GM12878 (cell line): Measurements from ENCODE around the gene CBX2.

ENCODE experiments used
- ATF7 ChIP-seq: fragments of 450-650 bp; IDR thresholded peaks from 2 replicates; pipeline ENCODE4 v1.6.1; 2016; ENCODE audit warnings: low read depth, mild to moderate bottlenecking
- CBFB ChIP-seq: IDR thresholded peaks from 2 replicates; pipeline ENCODE4 v1.6.1; 2016; ENCODE audit warnings: antibody characterized with exemption, low read depth
- CBX5 ChIP-seq: sonication (generic); IDR thresholded peaks from 2 replicates; pipeline ENCODE4 v1.6.1; 2016; ENCODE audit warnings: low read depth, moderate library complexity, mild to moderate bottlenecking, inconsistent platforms
- CREB1 ChIP-seq: IDR thresholded peaks from 2 replicates; pipeline ENCODE4 v1.6.1; 2012; ENCODE audit warnings: low read depth, mild to moderate bottlenecking, inconsistent platforms
- JUNB ChIP-seq: IDR thresholded peaks from 2 replicates; pipeline ENCODE4 v1.6.1; 2016; ENCODE audit warnings: antibody characterized with exemption, mild to moderate bottlenecking
- MXI1 ChIP-seq: fragments of 150-350 bp; IDR thresholded peaks from 2 replicates; pipeline ENCODE4 v1.6.1; 2011; ENCODE audit warnings: low read depth, mild to moderate bottlenecking, inconsistent platforms, low read length, improper control_type of control experiment
- NFIC ChIP-seq: IDR thresholded peaks from 2 replicates; pipeline ENCODE4 v1.6.1; 2012; ENCODE audit warnings: low read depth, mild to moderate bottlenecking, inconsistent platforms, low read length, moderate library complexity
- NFYB ChIP-seq: IDR thresholded peaks from 2 replicates; pipeline ENCODE4 v1.6.1; 2011; ENCODE audit warnings: low read depth, mild to moderate bottlenecking, low read length, improper control_type of control experiment, moderate library complexity; ENCODE audit not compliant: insufficient read depth
- STAT1 ChIP-seq: fragments of 450-650 bp; conservative IDR thresholded peaks from 2 replicates; pipeline ENCODE4 v1.6.1; 2014; ENCODE audit warnings: antibody characterized with exemption, mild to moderate bottlenecking
- ZNF24 ChIP-seq: fragments of 450-650 bp; IDR thresholded peaks from 2 replicates; pipeline ENCODE4 v1.6.1; 2017; ENCODE audit warnings: antibody characterized with exemption, mild to moderate bottlenecking
- ZNF274 ChIP-seq: IDR thresholded peaks from one replicate; pipeline ENCODE4 v1.8.0; 2011; ENCODE audit not compliant: insufficient read length, insufficient read depth
- TF ChIP-seq, protein P1 (sequence below): IDR thresholded peaks from 2 replicates; pipeline ENCODE4 v1.6.1; 2012; ENCODE audit warnings: improper control_type of control experiment, low read depth, low read length; ENCODE audit not compliant: insufficient replicate concordance
- TF ChIP-seq, protein P2 (sequence below), 3 experiments: IDR thresholded peaks in 2 of 3; conservative IDR thresholded peaks in 1 of 3; 2 replicates each; pipeline ENCODE4 v1.5.1; 2011; ENCODE audit warnings: low read depth in 3 of 3, low read length in 3 of 3, mild to moderate bottlenecking in 3 of 3, control low read depth in 2 of 3, moderate library complexity in 2 of 3, inconsistent platforms in 1 of 3, mixed read lengths in 1 of 3; ENCODE audit not compliant: control insufficient read depth in 2 of 3, insufficient read depth in 1 of 3; ENCODE audit errors: extremely low read depth in 1 of 3

DNA sequence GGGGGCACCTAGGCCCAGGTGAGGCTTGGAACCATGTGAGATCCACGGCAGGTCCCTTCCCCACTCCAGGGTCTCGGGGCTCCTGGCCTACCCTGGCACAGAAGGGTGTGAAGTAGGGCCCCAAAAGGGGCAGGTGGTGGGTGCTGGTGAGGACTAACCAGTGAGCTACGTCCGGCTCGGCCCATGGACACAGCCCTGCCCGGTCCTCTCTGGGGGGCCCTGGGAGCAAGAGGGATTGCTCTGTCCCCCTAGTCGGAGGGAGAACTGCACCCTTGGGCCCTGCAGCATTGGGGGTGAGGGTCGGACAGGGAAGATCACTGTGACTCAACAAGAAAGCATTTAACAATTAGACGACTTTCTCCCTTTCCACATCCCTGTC lies 44.3 kb upstream of the CBX2 start:
- TF ChIP-seq STAT1 (no peak), JUNB (no peak), NFIC (no peak), MXI1 (no peak), NFYB (no peak), ZNF24 (no peak), CBX5 (no peak), CREB1 (no peak), ATF7 (no peak), ZNF274 (no peak), CBFB (no peak)
- TF ChIP-seq, protein P1, sequence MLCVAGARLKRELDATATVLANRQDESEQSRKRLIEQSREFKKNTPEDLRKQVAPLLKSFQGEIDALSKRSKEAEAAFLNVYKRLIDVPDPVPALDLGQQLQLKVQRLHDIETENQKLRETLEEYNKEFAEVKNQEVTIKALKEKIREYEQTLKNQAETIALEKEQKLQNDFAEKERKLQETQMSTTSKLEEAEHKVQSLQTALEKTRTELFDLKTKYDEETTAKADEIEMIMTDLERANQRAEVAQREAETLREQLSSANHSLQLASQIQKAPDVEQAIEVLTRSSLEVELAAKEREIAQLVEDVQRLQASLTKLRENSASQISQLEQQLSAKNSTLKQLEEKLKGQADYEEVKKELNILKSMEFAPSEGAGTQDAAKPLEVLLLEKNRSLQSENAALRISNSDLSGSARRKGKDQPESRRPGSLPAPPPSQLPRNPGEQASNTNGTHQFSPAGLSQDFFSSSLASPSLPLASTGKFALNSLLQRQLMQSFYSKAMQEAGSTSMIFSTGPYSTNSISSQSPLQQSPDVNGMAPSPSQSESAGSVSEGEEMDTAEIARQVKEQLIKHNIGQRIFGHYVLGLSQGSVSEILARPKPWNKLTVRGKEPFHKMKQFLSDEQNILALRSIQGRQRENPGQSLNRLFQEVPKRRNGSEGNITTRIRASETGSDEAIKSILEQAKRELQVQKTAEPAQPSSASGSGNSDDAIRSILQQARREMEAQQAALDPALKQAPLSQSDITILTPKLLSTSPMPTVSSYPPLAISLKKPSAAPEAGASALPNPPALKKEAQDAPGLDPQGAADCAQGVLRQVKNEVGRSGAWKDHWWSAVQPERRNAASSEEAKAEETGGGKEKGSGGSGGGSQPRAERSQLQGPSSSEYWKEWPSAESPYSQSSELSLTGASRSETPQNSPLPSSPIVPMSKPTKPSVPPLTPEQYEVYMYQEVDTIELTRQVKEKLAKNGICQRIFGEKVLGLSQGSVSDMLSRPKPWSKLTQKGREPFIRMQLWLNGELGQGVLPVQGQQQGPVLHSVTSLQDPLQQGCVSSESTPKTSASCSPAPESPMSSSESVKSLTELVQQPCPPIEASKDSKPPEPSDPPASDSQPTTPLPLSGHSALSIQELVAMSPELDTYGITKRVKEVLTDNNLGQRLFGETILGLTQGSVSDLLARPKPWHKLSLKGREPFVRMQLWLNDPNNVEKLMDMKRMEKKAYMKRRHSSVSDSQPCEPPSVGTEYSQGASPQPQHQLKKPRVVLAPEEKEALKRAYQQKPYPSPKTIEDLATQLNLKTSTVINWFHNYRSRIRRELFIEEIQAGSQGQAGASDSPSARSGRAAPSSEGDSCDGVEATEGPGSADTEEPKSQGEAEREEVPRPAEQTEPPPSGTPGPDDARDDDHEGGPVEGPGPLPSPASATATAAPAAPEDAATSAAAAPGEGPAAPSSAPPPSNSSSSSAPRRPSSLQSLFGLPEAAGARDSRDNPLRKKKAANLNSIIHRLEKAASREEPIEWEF = no peak
- TF ChIP-seq, protein P2, sequence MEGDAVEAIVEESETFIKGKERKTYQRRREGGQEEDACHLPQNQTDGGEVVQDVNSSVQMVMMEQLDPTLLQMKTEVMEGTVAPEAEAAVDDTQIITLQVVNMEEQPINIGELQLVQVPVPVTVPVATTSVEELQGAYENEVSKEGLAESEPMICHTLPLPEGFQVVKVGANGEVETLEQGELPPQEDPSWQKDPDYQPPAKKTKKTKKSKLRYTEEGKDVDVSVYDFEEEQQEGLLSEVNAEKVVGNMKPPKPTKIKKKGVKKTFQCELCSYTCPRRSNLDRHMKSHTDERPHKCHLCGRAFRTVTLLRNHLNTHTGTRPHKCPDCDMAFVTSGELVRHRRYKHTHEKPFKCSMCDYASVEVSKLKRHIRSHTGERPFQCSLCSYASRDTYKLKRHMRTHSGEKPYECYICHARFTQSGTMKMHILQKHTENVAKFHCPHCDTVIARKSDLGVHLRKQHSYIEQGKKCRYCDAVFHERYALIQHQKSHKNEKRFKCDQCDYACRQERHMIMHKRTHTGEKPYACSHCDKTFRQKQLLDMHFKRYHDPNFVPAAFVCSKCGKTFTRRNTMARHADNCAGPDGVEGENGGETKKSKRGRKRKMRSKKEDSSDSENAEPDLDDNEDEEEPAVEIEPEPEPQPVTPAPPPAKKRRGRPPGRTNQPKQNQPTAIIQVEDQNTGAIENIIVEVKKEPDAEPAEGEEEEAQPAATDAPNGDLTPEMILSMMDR (IDR thresholded peaks at IDR 0.05 in 2 of 3, conservative IDR thresholded peaks at IDR 0.05 in 1 of 3; ENCODE audit: control insufficient read depth in 2 of 3, extremely low read depth in 1 of 3, insufficient read depth in 1 of 3, low read depth in 3 of 3, low read length in 3 of 3) = no peak
